ENCODE data around the gene CYTH3. TPM values are rescaled to one million over a fixed set of nuclear protein-coding genes. Genes with fewer than 3 reads are reported as not detected.

Gene CYTH3
- total and polyA plus RNA-seq, 2 of the 13 experiments (the other 11 are each of a cell fraction or from before 2014, with no cell fraction given): 3.1 to 3.8 TPM

GRCh38 chr7:6238309-6238925 is 34.0 kb downstream of the CYTH3 start (continued):
- TF ChIP-seq, protein P1, sequence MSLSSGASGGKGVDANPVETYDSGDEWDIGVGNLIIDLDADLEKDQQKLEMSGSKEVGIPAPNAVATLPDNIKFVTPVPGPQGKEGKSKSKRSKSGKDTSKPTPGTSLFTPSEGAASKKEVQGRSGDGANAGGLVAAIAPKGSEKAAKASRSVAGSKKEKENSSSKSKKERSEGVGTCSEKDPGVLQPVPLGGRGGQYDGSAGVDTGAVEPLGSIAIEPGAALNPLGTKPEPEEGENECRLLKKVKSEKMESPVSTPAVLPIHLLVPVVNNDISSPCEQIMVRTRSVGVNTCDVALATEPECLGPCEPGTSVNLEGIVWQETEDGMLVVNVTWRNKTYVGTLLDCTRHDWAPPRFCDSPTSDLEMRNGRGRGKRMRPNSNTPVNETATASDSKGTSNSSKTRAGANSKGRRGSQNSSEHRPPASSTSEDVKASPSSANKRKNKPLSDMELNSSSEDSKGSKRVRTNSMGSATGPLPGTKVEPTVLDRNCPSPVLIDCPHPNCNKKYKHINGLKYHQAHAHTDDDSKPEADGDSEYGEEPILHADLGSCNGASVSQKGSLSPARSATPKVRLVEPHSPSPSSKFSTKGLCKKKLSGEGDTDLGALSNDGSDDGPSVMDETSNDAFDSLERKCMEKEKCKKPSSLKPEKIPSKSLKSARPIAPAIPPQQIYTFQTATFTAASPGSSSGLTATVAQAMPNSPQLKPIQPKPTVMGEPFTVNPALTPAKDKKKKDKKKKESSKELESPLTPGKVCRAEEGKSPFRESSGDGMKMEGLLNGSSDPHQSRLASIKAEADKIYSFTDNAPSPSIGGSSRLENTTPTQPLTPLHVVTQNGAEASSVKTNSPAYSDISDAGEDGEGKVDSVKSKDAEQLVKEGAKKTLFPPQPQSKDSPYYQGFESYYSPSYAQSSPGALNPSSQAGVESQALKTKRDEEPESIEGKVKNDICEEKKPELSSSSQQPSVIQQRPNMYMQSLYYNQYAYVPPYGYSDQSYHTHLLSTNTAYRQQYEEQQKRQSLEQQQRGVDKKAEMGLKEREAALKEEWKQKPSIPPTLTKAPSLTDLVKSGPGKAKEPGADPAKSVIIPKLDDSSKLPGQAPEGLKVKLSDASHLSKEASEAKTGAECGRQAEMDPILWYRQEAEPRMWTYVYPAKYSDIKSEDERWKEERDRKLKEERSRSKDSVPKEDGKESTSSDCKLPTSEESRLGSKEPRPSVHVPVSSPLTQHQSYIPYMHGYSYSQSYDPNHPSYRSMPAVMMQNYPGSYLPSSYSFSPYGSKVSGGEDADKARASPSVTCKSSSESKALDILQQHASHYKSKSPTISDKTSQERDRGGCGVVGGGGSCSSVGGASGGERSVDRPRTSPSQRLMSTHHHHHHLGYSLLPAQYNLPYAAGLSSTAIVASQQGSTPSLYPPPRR (CRISPR knock-in tag; IDR thresholded peaks at IDR 0.05; ENCODE audit: borderline replicate concordance): peak; percentile 99
- TF ChIP-seq, protein P2, sequence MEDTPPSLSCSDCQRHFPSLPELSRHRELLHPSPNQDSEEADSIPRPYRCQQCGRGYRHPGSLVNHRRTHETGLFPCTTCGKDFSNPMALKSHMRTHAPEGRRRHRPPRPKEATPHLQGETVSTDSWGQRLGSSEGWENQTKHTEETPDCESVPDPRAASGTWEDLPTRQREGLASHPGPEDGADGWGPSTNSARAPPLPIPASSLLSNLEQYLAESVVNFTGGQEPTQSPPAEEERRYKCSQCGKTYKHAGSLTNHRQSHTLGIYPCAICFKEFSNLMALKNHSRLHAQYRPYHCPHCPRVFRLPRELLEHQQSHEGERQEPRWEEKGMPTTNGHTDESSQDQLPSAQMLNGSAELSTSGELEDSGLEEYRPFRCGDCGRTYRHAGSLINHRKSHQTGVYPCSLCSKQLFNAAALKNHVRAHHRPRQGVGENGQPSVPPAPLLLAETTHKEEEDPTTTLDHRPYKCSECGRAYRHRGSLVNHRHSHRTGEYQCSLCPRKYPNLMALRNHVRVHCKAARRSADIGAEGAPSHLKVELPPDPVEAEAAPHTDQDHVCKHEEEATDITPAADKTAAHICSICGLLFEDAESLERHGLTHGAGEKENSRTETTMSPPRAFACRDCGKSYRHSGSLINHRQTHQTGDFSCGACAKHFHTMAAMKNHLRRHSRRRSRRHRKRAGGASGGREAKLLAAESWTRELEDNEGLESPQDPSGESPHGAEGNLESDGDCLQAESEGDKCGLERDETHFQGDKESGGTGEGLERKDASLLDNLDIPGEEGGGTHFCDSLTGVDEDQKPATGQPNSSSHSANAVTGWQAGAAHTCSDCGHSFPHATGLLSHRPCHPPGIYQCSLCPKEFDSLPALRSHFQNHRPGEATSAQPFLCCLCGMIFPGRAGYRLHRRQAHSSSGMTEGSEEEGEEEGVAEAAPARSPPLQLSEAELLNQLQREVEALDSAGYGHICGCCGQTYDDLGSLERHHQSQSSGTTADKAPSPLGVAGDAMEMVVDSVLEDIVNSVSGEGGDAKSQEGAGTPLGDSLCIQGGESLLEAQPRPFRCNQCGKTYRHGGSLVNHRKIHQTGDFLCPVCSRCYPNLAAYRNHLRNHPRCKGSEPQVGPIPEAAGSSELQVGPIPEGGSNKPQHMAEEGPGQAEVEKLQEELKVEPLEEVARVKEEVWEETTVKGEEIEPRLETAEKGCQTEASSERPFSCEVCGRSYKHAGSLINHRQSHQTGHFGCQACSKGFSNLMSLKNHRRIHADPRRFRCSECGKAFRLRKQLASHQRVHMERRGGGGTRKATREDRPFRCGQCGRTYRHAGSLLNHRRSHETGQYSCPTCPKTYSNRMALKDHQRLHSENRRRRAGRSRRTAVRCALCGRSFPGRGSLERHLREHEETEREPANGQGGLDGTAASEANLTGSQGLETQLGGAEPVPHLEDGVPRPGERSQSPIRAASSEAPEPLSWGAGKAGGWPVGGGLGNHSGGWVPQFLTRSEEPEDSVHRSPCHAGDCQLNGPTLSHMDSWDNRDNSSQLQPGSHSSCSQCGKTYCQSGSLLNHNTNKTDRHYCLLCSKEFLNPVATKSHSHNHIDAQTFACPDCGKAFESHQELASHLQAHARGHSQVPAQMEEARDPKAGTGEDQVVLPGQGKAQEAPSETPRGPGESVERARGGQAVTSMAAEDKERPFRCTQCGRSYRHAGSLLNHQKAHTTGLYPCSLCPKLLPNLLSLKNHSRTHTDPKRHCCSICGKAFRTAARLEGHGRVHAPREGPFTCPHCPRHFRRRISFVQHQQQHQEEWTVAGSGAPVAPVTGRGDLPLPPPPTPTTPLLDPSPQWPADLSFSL (CRISPR knock-in tag; IDR thresholded peaks at IDR 0.05): no peak
- TF ChIP-seq ZNF207 (IDR thresholded peaks at IDR 0.05; ENCODE audit: borderline replicate concordance) (no peak), ZNF292 (CRISPR knock-in tag; IDR thresholded peaks at IDR 0.05; ENCODE audit: borderline replicate concordance, low read depth) (no peak), ASH2L (IDR thresholded peaks at IDR 0.05; ENCODE audit: insufficient read length, low read depth, low read length) (no peak), TOE1 (CRISPR knock-in tag; IDR thresholded peaks at IDR 0.05) (no peak), ZNF841 (CRISPR knock-in tag; IDR thresholded peaks at IDR 0.05; ENCODE audit: borderline replicate concordance) (no peak), HOXD1 (CRISPR knock-in tag; IDR thresholded peaks at IDR 0.05) (peak; percentile 75; the same call in 1 of the 2 replicates), CCAR2 (optimal IDR thresholded peaks at IDR 0.05; ENCODE audit: low read depth, low read length) (no peak)
- TF ChIP-seq, protein P3, sequence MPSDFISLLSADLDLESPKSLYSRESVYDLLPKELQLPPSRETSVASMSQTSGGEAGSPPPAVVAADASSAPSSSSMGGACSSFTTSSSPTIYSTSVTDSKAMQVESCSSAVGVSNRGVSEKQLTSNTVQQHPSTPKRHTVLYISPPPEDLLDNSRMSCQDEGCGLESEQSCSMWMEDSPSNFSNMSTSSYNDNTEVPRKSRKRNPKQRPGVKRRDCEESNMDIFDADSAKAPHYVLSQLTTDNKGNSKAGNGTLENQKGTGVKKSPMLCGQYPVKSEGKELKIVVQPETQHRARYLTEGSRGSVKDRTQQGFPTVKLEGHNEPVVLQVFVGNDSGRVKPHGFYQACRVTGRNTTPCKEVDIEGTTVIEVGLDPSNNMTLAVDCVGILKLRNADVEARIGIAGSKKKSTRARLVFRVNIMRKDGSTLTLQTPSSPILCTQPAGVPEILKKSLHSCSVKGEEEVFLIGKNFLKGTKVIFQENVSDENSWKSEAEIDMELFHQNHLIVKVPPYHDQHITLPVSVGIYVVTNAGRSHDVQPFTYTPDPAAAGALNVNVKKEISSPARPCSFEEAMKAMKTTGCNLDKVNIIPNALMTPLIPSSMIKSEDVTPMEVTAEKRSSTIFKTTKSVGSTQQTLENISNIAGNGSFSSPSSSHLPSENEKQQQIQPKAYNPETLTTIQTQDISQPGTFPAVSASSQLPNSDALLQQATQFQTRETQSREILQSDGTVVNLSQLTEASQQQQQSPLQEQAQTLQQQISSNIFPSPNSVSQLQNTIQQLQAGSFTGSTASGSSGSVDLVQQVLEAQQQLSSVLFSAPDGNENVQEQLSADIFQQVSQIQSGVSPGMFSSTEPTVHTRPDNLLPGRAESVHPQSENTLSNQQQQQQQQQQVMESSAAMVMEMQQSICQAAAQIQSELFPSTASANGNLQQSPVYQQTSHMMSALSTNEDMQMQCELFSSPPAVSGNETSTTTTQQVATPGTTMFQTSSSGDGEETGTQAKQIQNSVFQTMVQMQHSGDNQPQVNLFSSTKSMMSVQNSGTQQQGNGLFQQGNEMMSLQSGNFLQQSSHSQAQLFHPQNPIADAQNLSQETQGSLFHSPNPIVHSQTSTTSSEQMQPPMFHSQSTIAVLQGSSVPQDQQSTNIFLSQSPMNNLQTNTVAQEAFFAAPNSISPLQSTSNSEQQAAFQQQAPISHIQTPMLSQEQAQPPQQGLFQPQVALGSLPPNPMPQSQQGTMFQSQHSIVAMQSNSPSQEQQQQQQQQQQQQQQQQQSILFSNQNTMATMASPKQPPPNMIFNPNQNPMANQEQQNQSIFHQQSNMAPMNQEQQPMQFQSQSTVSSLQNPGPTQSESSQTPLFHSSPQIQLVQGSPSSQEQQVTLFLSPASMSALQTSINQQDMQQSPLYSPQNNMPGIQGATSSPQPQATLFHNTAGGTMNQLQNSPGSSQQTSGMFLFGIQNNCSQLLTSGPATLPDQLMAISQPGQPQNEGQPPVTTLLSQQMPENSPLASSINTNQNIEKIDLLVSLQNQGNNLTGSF (CRISPR knock-in tag; IDR thresholded peaks at IDR 0.05): no peak
